Lower leg skin (tissue), 3 donors: ENCODE data around the gene SRGN.

Experiments used
- CTCF ChIP-seq, 3 donors: fragments of 450-650 bp; IDR thresholded peaks; one replicate each; pipeline ENCODE4 v1.5.1; 2016; ENCODE audit warnings: antibody characterized with exemption in 3 of 3, mild to moderate bottlenecking in 3 of 3, moderate library complexity in 2 of 3
- POLR2A ChIP-seq, 2 donors: fragments of 450-650 bp; IDR thresholded peaks; one replicate each; pipeline ENCODE4 v1.6.1; 2016 to 2017; ENCODE audit warnings: antibody characterized with exemption in 2 of 2, mild to moderate bottlenecking in 1 of 2, moderate library complexity in 1 of 2

- no peak for TF ChIP-seq CTCF (IDR thresholded peaks at IDR 0.05)
- TF ChIP-seq POLR2A (IDR thresholded peaks at IDR 0.05), result no peak
Observed at GRCh38 chr10:69145864-69146263, 58.0 kb downstream of the SRGN start.
